HG02938 (cell line): Measurements from ENCODE around the gene UBA7.
"Not testable (repeated sequence)": the region's sequence is repeated elsewhere in the genome, so short reads cannot be mapped to it uniquely, and the experiment has no call there.

Experiments used
- ATAC-seq: cut with Tn5 transposase; IDR thresholded peaks from one replicate; pipeline ENCODE4 v1.9.1; 2021; ENCODE audit warnings: mild to moderate bottlenecking, moderate library complexity; ENCODE audit not compliant: unreplicated experiment

The UBA7 gene

GRCh38 chr3:49786357-49787181 lies 27.2 kb downstream of the UBA7 start, which contains the start of gene IP6K1:
IP6K1 (minus strand) TSS chr3:49786542; CDS start chr3:49748040, 38,502 bp downstream.
- ATAC-seq: peak; percentile 99

- ATAC-seq: peak; percentile 36
These were observed 28.0 kb downstream of the UBA7 start for GRCh38 chr3:49785565-49786356.

- ATAC-seq: not testable (repeated sequence)
These were observed 31.5 kb downstream of the UBA7 start for GRCh38 chr3:49782277-49782676.

- no peak for ATAC-seq
These were observed 32.1 kb downstream of the UBA7 start for GRCh38 chr3:49781415-49782199.

- not testable (repeated sequence) for ATAC-seq
These were observed 32.8 kb downstream of the UBA7 start for GRCh38 chr3:49780975-49781365.

GRCh38 chr3:49780080-49780974 lies 33.4 kb downstream of the UBA7 start:
- ATAC-seq: no peak

- no peak for ATAC-seq
These were observed 34.2 kb downstream of the UBA7 start for GRCh38 chr3:49779358-49780079.

- ATAC-seq: not testable (repeated sequence)
These were observed 37.7 kb downstream of the UBA7 start for GRCh38 chr3:49776101-49776500.

- no peak for ATAC-seq
These were observed 38.2 kb downstream of the UBA7 start for GRCh38 chr3:49775538-49775937.

GRCh38 chr3:49772703-49773102 lies 41.0 kb downstream of the UBA7 start:
- no peak for ATAC-seq

- ATAC-seq: no peak
These were observed 42.3 kb downstream of the UBA7 start for GRCh38 chr3:49771340-49771938.

- ATAC-seq: no peak
These were observed 43.8 kb downstream of the UBA7 start for GRCh38 chr3:49769926-49770325.

- ATAC-seq: no peak
These were observed 44.4 kb downstream of the UBA7 start for GRCh38 chr3:49769286-49769915.

GRCh38 chr3:49763981-49764380 lies 49.8 kb downstream of the UBA7 start:
- no peak for ATAC-seq

GRCh38 chr3:49761661-49762060 lies 52.1 kb downstream of the UBA7 start:
- ATAC-seq: no peak

GRCh38 chr3:49759226-49759625 lies 54.5 kb downstream of the UBA7 start:
- no peak for ATAC-seq

- no peak for ATAC-seq
These were observed 56.6 kb downstream of the UBA7 start for GRCh38 chr3:49757197-49757596.

GRCh38 chr3:49756036-49756435 lies 57.7 kb downstream of the UBA7 start:
- ATAC-seq: no peak
